Hematopoietic multipotent progenitor cell treated with erythropoietin and hydrocortisone succinate and interleukin-3 and kit ligand, for 15 days (in vitro differentiated cells): ENCODE results near the gene TAF11L2.
"Not testable (repeated sequence)": the region's sequence is repeated elsewhere in the genome, so short reads cannot be mapped to it uniquely, and the experiment has no call there.

ENCODE experiments used
- DNase-seq: peaks from one replicate; pipeline ENCODE4 v3.0.0-alpha.2; 2015; ENCODE audit warnings: low spot score

The TAF11L2 gene

GRCh38 chr5:17526504-17526903, 28.5 kb downstream of the TAF11L2 start:
- DNase-seq: not testable (repeated sequence)

- DNase-seq: not testable (repeated sequence)
Observed at GRCh38 chr5:17528369-17528768, 30.3 kb downstream of the TAF11L2 start, which contains the start of gene TAF11L6. TSS of gene TAF11L6 (plus strand) at chr5:17528669.
